Activated CD8-positive, alpha-beta memory T cell treated with anti-CD3 and anti-CD28 coated beads, Interleukin-2, amount 50 U/mL, for 1 hour (primary cell): ENCODE results near the gene GAD1.

Source experiments
- DNase-seq: peaks from one replicate; pipeline ENCODE4 v3.0.0-alpha.2; 2020; ENCODE audit errors: extremely low read depth

The GAD1 gene

GRCh38 chr2:170895023-170895757 is 78.5 kb downstream of the GAD1 start:
- no peak for DNase-seq

- DNase-seq, result no peak
These were observed 79.9 kb downstream of the GAD1 start for GRCh38 chr2:170896622-170897021.

- no peak for DNase-seq
These were observed 80.4 kb downstream of the GAD1 start for GRCh38 chr2:170897108-170897507.

GRCh38 chr2:170905864-170906263 is 89.2 kb downstream of the GAD1 start:
- no peak for DNase-seq
